Vagina (tissue), 2 donors: ENCODE results near the gene RBBP5. TPM values are rescaled to one million over a fixed set of nuclear protein-coding genes. Genes with fewer than 3 reads are reported as not detected.

ENCODE experiments used
- DNase-seq, 2 donors: peaks; one replicate each; pipeline ENCODE4 v3.0.0-alpha.2; 2017; ENCODE audit errors: extremely low spot score in 2 of 2
- H3K27ac ChIP-seq: fragments of 200-600 bp; sonication (generic); one replicate; pipeline ENCODE4 v1.5.1; 2019
- H3K27me3 ChIP-seq: fragments of 200-600 bp; sonication (generic); one replicate; pipeline ENCODE4 v1.5.1; 2019
- H3K36me3 ChIP-seq, 2 donors: fragments of 200-600 bp; sonication (generic); one replicate each; pipeline ENCODE4 v1.5.1; 2017 to 2019
- H3K4me1 ChIP-seq: fragments of 200-600 bp; sonication (generic); one replicate; pipeline ENCODE4 v1.5.1; 2019
- H3K4me3 ChIP-seq, 2 donors: fragments of 200-600 bp; sonication (generic); 1 replicate in 1 of 2; 2 replicates in 1 of 2; pipeline ENCODE4 v1.5.1; 2016 to 2019
- H3K9me3 ChIP-seq: fragments of 200-600 bp; sonication (generic); one replicate; pipeline ENCODE4 v1.5.1; 2019
- POLR2A ChIP-seq, 2 donors: fragments of 450-650 bp; IDR thresholded peaks; one replicate each; pipeline ENCODE4 v1.6.1; 2017; ENCODE audit warnings: antibody characterized with exemption in 2 of 2, mild to moderate bottlenecking in 2 of 2, moderate library complexity in 2 of 2
- POLR2AphosphoS5 ChIP-seq, 2 donors: sonication (generic); formaldehyde crosslinking; IDR thresholded peaks; one replicate each; pipeline ENCODE4 v1.9.0; 2017; ENCODE audit warnings: antibody characterized with exemption in 2 of 2, mild to moderate bottlenecking in 2 of 2, low read depth in 1 of 2; ENCODE audit not compliant: insufficient read depth in 1 of 2
- intact Hi-C: fragments of 100-400 bp; cut with DNase I; formaldehyde crosslinking; loops from one replicate; pipeline ENCODE4 v1.15.1; 2023
- total RNA-seq: library from RNA; depleted of rRNA; stranded (reverse); fragments of >200 nt; gene quantifications from one replicate; pipeline ENCODE4 v1.2.3, GENCODE V29; 2016
- TF ChIP-seq, protein P1 (sequence below), 3 experiments: fragments of 450-650 bp in 2 of 3; fragments of 200-600 bp in 1 of 3; sonication (generic) in 1 of 3; IDR thresholded peaks; one replicate each; pipeline ENCODE4 v1.5.1; 2017 to 2019; ENCODE audit warnings: antibody characterized with exemption in 3 of 3, mild to moderate bottlenecking in 2 of 3, moderate library complexity in 2 of 3

The RBBP5 gene
- total RNA-seq, 1 donor from 2014 or later: 11.3 TPM

DNA sequence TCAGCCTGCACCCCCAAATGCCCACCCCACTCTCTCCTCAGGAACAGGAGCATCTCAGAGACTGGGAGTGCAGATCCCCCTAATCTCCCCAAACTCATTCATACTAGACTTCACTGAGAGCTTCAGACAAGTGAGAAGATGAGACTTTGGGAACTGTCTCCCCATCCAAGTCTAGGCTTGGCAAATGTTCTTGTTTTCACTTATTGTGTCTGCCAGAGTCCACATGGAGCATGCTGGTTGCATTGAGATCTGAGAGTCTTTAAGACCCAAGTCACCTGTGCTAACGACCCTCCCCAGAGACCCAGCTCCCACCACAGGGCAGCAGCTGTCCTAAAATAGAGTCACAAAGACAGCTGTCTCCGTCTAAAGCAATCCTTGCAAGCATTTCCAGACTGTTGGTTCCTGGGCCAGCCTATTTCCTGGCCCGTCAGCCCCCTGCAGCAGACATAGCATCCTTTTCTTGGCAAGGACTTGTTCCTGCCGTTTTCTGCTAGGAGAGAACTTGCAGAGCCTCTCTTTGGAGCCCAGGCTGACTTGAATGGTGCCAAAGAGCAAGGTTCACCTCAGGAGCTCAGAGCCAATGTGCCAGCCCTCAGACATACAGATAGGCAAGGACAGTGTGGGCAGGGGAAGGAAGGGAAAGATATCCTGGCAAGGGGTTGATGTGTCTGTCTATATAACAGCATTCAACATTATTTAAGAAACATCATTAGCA is 80.6 kb downstream of the RBBP5 start:
- DNase-seq: no peak
- intact Hi-C loops: no loop called here
- Histone ChIP-seq H3K4me1 (no peaks in the 10 kb centered on the region), H3K27ac (no peak overlapping the region), H3K9me3 (no peaks in the 10 kb centered on the region), H3K4me3 (no peak overlapping the region), H3K36me3 (no peaks in the 10 kb centered on the region), H3K27me3 (no peaks in the 10 kb centered on the region)
- TF ChIP-seq POLR2A (IDR thresholded peaks at IDR 0.05): no peak
- TF ChIP-seq POLR2AphosphoS5 (IDR thresholded peaks at IDR 0.05; ENCODE audit: insufficient read depth in 1 of 2, low read depth in 1 of 2): no peak
- TF ChIP-seq, protein P1, sequence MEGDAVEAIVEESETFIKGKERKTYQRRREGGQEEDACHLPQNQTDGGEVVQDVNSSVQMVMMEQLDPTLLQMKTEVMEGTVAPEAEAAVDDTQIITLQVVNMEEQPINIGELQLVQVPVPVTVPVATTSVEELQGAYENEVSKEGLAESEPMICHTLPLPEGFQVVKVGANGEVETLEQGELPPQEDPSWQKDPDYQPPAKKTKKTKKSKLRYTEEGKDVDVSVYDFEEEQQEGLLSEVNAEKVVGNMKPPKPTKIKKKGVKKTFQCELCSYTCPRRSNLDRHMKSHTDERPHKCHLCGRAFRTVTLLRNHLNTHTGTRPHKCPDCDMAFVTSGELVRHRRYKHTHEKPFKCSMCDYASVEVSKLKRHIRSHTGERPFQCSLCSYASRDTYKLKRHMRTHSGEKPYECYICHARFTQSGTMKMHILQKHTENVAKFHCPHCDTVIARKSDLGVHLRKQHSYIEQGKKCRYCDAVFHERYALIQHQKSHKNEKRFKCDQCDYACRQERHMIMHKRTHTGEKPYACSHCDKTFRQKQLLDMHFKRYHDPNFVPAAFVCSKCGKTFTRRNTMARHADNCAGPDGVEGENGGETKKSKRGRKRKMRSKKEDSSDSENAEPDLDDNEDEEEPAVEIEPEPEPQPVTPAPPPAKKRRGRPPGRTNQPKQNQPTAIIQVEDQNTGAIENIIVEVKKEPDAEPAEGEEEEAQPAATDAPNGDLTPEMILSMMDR (IDR thresholded peaks at IDR 0.05): no peak

DNA sequence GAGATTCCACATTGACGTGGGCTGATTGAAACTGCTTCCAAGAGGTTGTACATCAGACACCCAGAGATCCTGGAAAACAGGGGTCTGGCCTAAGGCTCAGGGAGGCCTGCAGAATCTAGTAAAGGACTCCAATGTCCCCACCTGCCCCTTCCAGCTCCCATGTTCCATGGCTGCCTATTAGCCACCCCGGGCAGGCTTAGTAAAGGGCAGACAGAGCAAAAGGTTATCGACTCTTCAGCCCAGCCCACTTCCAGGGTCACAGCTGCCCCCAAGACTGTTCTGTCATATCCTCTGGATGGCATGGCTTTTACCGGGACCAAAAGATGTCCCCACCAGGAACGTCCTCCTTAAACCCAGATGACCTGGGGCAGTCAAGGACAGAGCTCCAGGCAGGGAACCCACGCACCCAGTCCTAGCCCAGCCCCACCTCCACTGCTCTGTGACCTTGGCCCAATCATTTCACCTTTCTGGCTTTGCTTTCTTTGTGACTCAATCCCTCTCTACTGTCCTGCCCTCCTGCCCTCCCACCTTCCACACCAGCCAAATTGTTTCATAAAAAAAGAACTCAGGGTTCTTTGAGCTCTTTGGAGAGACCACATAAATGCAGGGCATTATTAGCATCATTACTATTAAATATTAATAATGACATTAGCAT is 83.5 kb downstream of the RBBP5 start:
- Histone ChIP-seq H3K27me3 (no peaks in the 10 kb centered on the region), H3K4me3 (no peak overlapping the region), H3K36me3 (no peaks in the 10 kb centered on the region), H3K4me1 (no peaks in the 10 kb centered on the region), H3K9me3 (no peaks in the 10 kb centered on the region), H3K27ac (no peak overlapping the region)
- intact Hi-C loops: no loop called here
- DNase-seq: no peak
- no peak for TF ChIP-seq POLR2AphosphoS5 (IDR thresholded peaks at IDR 0.05; ENCODE audit: insufficient read depth in 1 of 2, low read depth in 1 of 2)
- no peak for TF ChIP-seq POLR2A (IDR thresholded peaks at IDR 0.05)

DNA sequence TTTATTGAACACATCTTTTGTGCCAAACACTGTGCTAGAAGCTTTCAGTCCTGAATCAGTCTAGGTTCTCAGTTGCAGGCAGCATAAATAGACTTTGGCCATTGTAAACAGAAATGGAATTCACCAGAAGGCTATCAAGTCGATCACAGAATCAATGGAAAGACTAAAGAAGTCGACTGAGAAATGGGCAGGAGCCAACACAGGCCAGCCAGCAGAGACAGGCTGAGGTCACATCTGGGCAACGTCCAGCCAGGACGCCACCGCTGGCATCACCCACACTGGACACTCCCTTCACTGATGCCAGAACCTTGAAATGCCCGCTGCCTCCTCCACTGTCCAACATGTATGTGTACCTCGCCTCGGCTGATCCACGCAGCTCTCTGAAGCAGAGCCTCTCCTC is 84.2 kb downstream of the RBBP5 start:
- no peaks in the 10 kb centered on the region for H3K9me3 ChIP-seq
- H3K4me1 ChIP-seq: no peaks in the 10 kb centered on the region
- no peak overlapping the region for H3K27ac ChIP-seq
- no peak for DNase-seq
- intact Hi-C loops: no loop called here
- H3K4me3 ChIP-seq: no peak overlapping the region
- TF ChIP-seq POLR2A (IDR thresholded peaks at IDR 0.05): no peak
- TF ChIP-seq, protein P1 (IDR thresholded peaks at IDR 0.05): no peak
- no peak for TF ChIP-seq POLR2AphosphoS5 (IDR thresholded peaks at IDR 0.05; ENCODE audit: insufficient read depth in 1 of 2, low read depth in 1 of 2)
- no peaks in the 10 kb centered on the region for H3K36me3 ChIP-seq
- H3K27me3 ChIP-seq: no peaks in the 10 kb centered on the region

Other genes with a start within 250 kb of the RBBP5 start
- gene CNTN2, start 78.8 kb downstream of the RBBP5 start, total RNA-seq: 7.4 TPM
- gene TMEM81, start 37.5 kb downstream of the RBBP5 start, total RNA-seq: 3.9 TPM
- gene DSTYK, start 89.7 kb upstream of the RBBP5 start, total RNA-seq: 12.0 TPM
- 4.9 TPM for gene TMCC2, start 106.0 kb upstream of the RBBP5 start, total RNA-seq
- 49.6 TPM for gene NUAK2, start 199.8 kb upstream of the RBBP5 start, total RNA-seq
- not detected for gene KLHDC8A, start 234.9 kb upstream of the RBBP5 start, total RNA-seq